ENCODE data around the gene GCNT1. TPM values are rescaled to one million over a fixed set of nuclear protein-coding genes. Genes with fewer than 3 reads are reported as not detected.
"Not testable (repeated sequence)": the region's sequence is repeated elsewhere in the genome, so short reads cannot be mapped to it uniquely, and the experiment has no call there.

GCNT1 gene
- total RNA-seq, 2 experiments from 2014 or later = 18.2 to 38.4 TPM

DNA sequence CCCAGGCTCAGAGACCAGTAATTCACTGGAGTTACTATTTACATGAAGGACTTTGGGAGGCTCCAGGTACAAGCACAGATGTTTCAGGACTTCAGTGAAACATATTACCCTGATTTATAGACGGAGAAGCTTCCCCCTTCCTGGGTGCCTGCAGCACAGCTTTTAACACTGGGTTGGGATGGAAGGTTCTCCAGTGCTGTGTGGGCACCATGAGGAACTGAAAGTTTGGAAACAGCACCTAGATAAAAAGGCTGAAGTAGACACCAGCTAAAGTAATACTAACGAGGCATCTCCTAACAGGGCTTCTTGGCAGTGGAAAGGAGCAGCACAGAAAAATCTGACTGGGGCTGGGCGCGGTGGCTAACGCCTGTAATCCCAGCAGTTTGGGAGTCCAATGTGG lies 70.7 kb downstream of the GCNT1 start:
- no TSS peak for BruUV-seq (replicated peaks)
- Histone ChIP-seq H4K20me1 (ENCODE audit: insufficient read depth, low read length) (no peaks in the 10 kb centered on the region), H3K4me2 (ENCODE audit: low read length) (no peak overlapping the region), H3K36me3 (ENCODE audit: insufficient read depth, low read length) (no peaks in the 10 kb centered on the region; the same call in 1 of the 2 replicates), H2AFZ (ENCODE audit: low read length) (no peak overlapping the region), H3K9me3 (ENCODE audit: low read length) (no peaks in the 10 kb centered on the region; the same call in 1 of the 2 replicates), H3K79me2 (ENCODE audit: insufficient read depth, low read depth, low read length) (no peaks in the 10 kb centered on the region), H3K4me1 (ENCODE audit: insufficient read depth, low read length, poor library complexity, severe bottlenecking) (no peaks in the 10 kb centered on the region), H3K9me2 (ENCODE audit: insufficient read depth, low read length) (no peaks in the 10 kb centered on the region), H3K27ac (ENCODE audit: low read depth, low read length, poor library complexity, severe bottlenecking) (no peak overlapping the region), H3K4me3 (ENCODE audit: low read depth, low read length, poor library complexity, severe bottlenecking) (no peak overlapping the region)
- TF ChIP-seq EZH2phosphoT487 (IDR thresholded peaks at IDR 0.05; ENCODE audit: borderline replicate concordance, low read depth, low read length) = no peak
- TF ChIP-seq, protein P1, sequence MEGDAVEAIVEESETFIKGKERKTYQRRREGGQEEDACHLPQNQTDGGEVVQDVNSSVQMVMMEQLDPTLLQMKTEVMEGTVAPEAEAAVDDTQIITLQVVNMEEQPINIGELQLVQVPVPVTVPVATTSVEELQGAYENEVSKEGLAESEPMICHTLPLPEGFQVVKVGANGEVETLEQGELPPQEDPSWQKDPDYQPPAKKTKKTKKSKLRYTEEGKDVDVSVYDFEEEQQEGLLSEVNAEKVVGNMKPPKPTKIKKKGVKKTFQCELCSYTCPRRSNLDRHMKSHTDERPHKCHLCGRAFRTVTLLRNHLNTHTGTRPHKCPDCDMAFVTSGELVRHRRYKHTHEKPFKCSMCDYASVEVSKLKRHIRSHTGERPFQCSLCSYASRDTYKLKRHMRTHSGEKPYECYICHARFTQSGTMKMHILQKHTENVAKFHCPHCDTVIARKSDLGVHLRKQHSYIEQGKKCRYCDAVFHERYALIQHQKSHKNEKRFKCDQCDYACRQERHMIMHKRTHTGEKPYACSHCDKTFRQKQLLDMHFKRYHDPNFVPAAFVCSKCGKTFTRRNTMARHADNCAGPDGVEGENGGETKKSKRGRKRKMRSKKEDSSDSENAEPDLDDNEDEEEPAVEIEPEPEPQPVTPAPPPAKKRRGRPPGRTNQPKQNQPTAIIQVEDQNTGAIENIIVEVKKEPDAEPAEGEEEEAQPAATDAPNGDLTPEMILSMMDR (conservative IDR thresholded peaks at IDR 0.05; ENCODE audit: low read length) = no peak
- CTCF ChIA-PET (ENCODE audit: unreplicated experiment) = no interaction called here
- DNase-seq (ENCODE audit: low spot score) = no peak
- intact Hi-C loops (cut with micrococcal nuclease; ENCODE audit: unreplicated experiment) = no loop called here
- POLR2A ChIA-PET = no interaction called here

DNA sequence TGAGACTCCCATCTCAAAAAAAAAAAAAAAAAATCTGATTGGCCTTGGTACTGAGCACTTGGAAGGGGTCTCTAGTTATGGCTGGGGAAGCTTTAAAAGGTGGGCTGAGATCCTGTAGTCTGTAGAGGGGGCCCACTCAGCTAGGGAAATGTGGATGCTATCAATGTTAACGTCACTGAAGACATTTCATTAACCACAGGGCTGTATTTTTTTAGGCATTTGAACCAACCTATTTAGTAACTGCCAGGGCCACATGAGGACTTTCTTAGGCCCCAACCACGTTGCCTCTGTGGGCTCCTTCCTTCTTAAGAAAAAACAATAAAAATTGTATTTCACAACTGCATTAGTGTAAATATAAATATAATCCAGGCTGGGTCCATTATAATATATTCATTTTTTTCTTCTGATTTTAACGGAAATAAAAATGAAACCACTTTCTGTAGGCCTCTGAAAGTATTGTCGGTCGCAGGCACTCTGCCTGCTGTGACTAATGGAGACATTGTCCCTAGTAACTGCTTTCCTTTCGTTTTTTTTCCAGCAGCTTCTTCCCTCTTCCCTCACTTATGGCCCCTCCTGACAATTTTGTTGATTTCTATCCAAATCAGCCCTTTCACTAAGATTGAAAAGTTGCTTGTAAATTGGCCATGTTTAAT lies 71.6 kb downstream of the GCNT1 start:
- POLR2A ChIA-PET = interaction anchor here (0.7 to 1.0 kb wide), 3 partner anchors 11 to 58 kb away, joined by 3 read pairs; no protein-coding TSS in a partner anchor
- no peaks in the 10 kb centered on the region for H4K20me1 ChIP-seq (ENCODE audit: insufficient read depth, low read length)
- no peak overlapping the region for H3K4me3 ChIP-seq (ENCODE audit: low read depth, low read length, poor library complexity, severe bottlenecking)
- no peaks in the 10 kb centered on the region for H3K4me1 ChIP-seq (ENCODE audit: insufficient read depth, low read length, poor library complexity, severe bottlenecking)
- DNase-seq (ENCODE audit: low spot score) = no peak
- CTCF ChIA-PET (ENCODE audit: unreplicated experiment) = no interaction called here
- no TSS peak for BruUV-seq (replicated peaks)
- H3K9me3 ChIP-seq (ENCODE audit: low read length) = no peaks in the 10 kb centered on the region; the same call in 1 of the 2 replicates
- no peak overlapping the region for H3K27ac ChIP-seq (ENCODE audit: low read depth, low read length, poor library complexity, severe bottlenecking)
- no peaks in the 10 kb centered on the region; the same call in 1 of the 2 replicates for H3K36me3 ChIP-seq (ENCODE audit: insufficient read depth, low read length)
- H3K79me2 ChIP-seq (ENCODE audit: insufficient read depth, low read depth, low read length) = no peaks in the 10 kb centered on the region
- TF ChIP-seq, protein P1 (conservative IDR thresholded peaks at IDR 0.05; ENCODE audit: low read length) = no peak
- TF ChIP-seq EZH2phosphoT487 (IDR thresholded peaks at IDR 0.05; ENCODE audit: borderline replicate concordance, low read depth, low read length) = no peak
- intact Hi-C loops (cut with micrococcal nuclease; ENCODE audit: unreplicated experiment) = no loop called here
- H3K9me2 ChIP-seq (ENCODE audit: insufficient read depth, low read length) = no peaks in the 10 kb centered on the region
- H2AFZ ChIP-seq (ENCODE audit: low read length) = no peak overlapping the region
- no peak overlapping the region for H3K4me2 ChIP-seq (ENCODE audit: low read length)

DNA sequence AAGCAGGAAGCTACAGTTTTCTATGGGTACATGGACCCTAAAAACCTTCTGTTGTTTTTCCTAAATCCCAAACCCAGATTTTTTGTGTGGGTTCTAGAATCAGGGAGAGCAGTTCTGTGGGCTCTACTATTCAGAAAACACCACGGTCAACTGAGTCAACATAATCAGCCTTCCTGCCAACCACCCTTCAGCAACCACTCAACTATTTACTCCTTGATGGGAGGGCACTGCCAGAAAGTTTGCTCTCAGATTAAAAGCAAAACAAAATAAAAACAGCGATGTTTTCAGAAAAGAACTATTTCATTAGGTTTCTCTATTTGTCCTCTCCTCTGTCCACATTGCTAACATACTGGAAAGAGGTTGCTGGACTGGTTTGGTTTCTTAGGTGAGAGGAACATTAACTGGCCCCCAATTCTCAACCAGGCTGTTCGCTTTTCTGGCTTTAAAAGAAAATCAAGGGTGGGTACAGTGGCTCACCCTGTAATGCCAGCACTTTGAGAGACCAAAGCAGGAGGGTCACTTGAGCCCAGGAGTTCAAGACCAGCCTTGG lies 72.3 kb downstream of the GCNT1 start:
- Histone ChIP-seq H3K4me2 (ENCODE audit: low read length) (no peak overlapping the region), H3K27ac (ENCODE audit: low read depth, low read length, poor library complexity, severe bottlenecking) (no peak overlapping the region), H3K4me1 (ENCODE audit: insufficient read depth, low read length, poor library complexity, severe bottlenecking) (no peaks in the 10 kb centered on the region), H3K9me3 (ENCODE audit: low read length) (no peaks in the 10 kb centered on the region; the same call in 1 of the 2 replicates), H3K79me2 (ENCODE audit: insufficient read depth, low read depth, low read length) (no peaks in the 10 kb centered on the region), H3K36me3 (ENCODE audit: insufficient read depth, low read length) (no peaks in the 10 kb centered on the region; the same call in 1 of the 2 replicates), H4K20me1 (ENCODE audit: insufficient read depth, low read length) (no peaks in the 10 kb centered on the region), H3K9me2 (ENCODE audit: insufficient read depth, low read length) (no peaks in the 10 kb centered on the region), H3K4me3 (ENCODE audit: low read depth, low read length, poor library complexity, severe bottlenecking) (no peak overlapping the region), H2AFZ (ENCODE audit: low read length) (no peak overlapping the region)
- TF ChIP-seq, protein P1 (conservative IDR thresholded peaks at IDR 0.05; ENCODE audit: low read length) = no peak
- no peak for TF ChIP-seq EZH2phosphoT487 (IDR thresholded peaks at IDR 0.05; ENCODE audit: borderline replicate concordance, low read depth, low read length)
- CTCF ChIA-PET (ENCODE audit: unreplicated experiment) = no interaction called here
- POLR2A ChIA-PET = interaction anchor here (0.7 to 1.0 kb wide), 2 partner anchors 10 to 16 kb away, joined by 3 read pairs; no protein-coding TSS in a partner anchor
- DNase-seq (ENCODE audit: low spot score) = no peak
- intact Hi-C loops (cut with micrococcal nuclease; ENCODE audit: unreplicated experiment) = no loop called here
- BruUV-seq (replicated peaks) = no TSS peak

DNA sequence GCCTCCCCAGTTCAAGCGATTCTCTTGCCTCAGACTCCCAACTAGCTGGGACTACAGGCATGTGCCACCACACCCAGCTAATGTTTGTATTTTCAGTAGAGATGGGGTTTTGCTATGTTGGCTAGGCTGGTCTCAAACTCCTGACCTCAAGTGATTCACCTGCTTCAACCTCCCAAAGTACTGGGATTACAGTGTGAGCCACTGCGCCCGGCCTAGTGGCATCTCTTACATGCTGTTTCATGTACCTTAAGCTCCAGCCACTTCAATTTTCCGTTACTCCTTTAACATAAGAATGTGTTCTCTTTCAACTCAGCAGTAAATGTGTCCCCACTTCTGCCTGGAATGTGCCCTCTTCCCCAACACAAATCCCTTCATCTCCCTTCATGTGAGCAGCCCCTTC lies 73.9 kb downstream of the GCNT1 start:
- H2AFZ ChIP-seq (ENCODE audit: low read length); BruUV-seq (replicated peaks); H3K9me3 ChIP-seq (ENCODE audit: low read length); H3K27ac ChIP-seq (ENCODE audit: low read depth, low read length, poor library complexity, severe bottlenecking); H3K4me3 ChIP-seq (ENCODE audit: low read depth, low read length, poor library complexity, severe bottlenecking); intact Hi-C loops (cut with micrococcal nuclease; ENCODE audit: unreplicated experiment); DNase-seq (ENCODE audit: low spot score); H3K4me1 ChIP-seq (ENCODE audit: insufficient read depth, low read length, poor library complexity, severe bottlenecking); H4K20me1 ChIP-seq (ENCODE audit: insufficient read depth, low read length); H3K79me2 ChIP-seq (ENCODE audit: insufficient read depth, low read depth, low read length); H3K4me2 ChIP-seq (ENCODE audit: low read length); CTCF ChIA-PET (ENCODE audit: unreplicated experiment); H3K9me2 ChIP-seq (ENCODE audit: insufficient read depth, low read length); H3K36me3 ChIP-seq (ENCODE audit: insufficient read depth, low read length): not testable (repeated sequence)
- POLR2A ChIA-PET = interaction anchor here (0.8 to 1.7 kb wide), 5 partner anchors 10 to 87 kb away, joined by 3 to 10 read pairs (median 6); no protein-coding TSS in a partner anchor
